SHP77 treated with DMSO at 0.1 percent for 48 hours (cell line): ENCODE measurements around the gene LPAR2.

Source experiments
- DNase-seq: peaks from one replicate; lab custom pipeline; 2025; lab: John Stamatoyannopoulos, UW

LPAR2 gene

DNA sequence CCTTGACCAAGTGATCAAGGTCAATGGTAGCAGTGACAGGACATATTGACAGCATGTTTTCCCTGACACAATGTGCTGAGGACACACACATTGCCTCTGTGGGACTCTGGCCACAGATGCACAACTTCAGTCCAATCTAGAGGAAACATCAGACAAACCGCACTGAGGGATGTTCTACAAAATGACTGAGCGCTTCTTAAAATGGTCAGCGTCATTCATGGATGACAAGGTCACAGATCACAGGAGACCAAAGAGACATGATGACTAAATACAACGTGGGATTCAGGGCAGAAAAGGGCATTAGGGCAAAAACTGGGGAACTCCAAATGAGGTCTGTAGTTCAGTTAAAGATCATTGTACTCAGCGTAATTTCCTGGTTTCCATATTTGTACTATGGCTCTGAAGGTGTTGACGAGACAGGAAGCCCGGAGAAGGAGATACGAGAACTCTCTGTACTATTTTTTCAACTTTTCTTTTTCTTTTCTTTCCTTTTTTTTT, 30.2 kb downstream of the LPAR2 start:
- DNase-seq, result no peak

DNA sequence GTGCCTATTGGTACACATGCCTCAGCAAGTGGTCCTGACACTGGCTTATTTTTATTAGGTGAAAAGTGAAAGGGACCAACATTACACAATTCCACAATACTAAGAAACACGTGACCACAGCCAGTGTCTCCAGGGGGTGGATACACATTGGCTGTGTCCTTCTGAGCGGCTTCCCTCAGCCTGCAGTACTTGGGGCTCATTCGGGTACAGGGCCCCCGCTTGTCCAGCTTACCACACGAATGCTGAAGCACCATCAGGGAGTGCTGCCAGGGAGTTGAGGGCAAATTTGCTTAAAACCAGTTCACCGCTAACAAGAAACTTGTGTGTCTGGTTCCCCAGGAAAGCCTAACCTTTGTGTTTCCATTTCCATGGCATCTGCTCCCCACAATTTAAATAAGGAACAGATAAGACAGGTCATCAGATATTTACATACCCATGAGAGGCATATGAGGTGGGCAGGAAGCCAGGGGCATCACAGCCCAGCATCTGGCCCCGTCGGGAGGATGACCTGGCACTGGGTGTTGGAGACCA, 32.8 kb downstream of the LPAR2 start:
- DNase-seq, result no peak

DNA sequence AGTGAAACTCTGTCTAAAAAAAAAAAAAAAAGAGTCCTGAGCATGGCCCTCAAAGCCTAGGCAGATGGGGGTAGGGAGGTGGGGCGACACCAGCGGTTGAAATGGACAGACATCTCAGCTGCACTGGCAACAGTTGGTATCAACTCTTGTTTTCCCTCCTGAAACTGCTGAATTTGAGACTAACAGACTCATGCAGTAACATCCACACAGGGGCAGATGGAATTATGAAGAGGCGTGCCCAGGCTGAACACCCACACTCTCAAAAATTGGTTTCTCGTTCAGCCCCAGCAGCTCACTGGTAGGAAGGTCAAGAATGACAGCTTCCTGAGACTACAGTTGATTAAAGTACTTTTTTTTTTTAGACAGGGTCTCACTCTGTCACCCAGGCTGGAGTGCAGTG, 33.6 kb downstream of the LPAR2 start:
- DNase-seq, result no peak

DNA sequence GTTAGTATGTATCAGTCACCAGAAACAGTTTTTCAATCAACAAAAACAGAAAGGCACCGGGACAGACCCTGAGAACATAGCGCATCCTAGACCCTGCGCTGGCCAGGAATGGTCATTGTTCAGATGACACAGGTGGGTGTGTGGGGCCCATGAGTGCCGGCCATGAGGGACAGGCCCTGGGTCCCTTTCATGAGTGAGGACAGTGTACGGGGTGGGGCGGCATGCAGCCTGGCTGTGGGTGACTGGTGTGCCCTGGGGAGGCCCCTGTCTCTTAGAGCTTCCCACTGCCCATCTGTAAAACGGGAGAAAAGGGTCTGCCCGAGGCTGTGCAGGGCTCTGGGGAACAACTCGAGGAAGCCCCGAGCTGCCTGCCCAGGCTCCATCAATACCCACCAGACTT, 35.3 kb downstream of the LPAR2 start:
- DNase-seq, result no peak

DNA sequence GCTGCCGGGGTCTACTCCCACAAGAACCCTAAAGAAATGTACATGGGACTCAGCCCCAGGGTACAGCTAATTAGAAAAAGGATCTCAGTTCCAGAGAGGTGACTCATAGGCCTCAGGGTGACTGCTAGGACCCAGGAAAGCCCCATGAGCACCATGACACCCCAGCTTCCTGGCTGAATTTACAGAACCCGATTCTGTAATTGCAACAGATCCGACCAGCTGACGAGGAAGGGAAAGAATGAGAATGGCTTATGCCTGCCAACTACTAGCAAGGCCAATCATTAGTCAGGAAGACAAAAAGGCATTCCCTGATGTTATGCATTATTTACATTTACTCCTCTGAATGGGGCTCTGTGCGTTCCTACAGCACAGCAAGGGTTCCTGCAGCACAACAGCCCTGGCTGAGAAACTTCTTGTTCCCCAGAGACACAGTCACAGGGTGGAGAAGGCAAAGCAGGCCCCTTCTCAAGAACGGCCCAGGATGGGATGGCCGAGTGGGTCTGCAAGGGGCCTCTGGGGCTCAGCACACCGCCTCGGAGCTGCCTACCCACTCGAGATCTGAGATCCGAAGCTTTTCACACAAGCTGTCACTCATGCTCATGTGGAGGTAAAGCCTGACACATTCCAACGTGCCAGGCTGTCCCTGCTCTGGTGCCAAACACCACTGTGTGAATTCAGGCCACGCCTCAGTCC, 36.7 kb downstream of the LPAR2 start:
- no peak for DNase-seq

DNA sequence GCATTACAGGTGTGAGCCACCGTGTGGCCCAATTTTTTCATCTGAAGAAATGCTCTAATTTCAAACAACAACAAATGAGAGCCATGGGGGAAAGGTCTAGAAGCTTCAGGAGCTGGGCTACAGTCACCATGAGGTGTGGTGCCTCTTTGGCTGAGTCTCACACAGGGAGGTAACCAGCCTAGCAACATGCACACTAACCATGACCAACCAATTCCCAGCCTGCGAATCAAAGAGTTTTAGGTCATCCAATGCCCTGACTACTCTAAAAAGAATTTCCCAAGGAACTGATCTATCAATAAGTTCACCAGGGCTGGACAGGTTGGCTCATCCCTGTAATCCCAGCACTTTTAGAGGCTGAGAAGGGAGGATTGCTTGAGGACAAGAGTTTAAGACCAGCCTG, 39.5 kb downstream of the LPAR2 start:
- DNase-seq, result no peak

DNA sequence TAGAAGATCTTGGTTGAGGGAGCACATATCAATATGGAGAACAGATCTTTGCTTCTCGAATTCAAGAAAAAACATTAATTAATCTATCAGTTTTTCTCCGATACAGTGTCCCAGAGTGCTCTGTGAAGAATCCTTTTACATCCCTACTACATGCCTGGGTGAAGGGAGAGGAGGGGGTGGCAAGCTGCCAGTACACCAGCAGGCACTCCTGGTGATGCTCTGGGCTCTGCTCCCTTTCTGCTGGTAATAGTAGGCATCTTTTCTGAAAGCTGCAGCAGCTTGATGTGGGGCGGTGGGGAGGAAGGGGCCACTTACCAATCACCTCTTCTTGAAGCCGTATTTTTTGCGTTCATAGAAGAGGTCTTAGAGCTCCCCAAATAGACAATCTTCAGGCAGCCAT, 40.2 kb downstream of the LPAR2 start:
- DNase-seq, result no peak

DNA sequence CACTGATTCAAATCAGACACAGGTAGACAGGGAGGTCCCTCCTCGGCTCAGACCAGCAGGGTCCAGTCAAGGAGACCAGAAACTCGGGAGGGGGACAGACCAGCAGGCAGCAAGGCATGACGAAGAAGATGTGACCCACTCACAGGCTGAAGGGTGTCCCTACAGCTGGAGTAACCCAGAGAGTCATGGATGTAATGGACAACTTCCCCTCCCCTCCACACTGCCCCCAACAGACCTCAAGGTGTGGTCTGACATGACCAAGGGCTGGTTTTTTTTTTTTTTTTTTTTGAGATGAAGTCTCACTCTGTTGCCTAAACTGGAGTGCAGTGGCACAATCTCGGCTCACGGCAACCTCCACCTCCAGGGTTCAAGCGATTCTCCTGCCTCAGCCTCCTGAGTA, 43.7 kb downstream of the LPAR2 start:
- DNase-seq, result no peak

DNA sequence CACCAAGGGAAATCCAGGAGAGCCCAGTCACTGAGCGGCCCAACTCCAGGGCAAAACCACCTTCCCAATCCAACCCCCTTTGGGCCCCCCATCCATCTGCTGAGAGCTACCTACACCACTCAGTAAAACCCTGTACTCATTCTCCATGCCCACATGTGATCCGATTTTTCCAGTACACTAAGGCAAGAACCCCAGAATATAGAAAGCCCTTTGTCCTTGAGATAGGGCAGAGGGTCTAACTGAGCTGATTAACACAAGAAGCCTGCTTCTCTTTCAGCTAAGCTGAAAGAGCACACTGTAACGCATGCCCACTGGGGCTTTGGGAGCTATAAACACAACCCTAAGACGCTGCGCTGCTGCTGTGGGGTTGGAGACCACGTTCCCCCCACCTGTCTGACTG, 45.5 kb downstream of the LPAR2 start:
- DNase-seq, result no peak

DNA sequence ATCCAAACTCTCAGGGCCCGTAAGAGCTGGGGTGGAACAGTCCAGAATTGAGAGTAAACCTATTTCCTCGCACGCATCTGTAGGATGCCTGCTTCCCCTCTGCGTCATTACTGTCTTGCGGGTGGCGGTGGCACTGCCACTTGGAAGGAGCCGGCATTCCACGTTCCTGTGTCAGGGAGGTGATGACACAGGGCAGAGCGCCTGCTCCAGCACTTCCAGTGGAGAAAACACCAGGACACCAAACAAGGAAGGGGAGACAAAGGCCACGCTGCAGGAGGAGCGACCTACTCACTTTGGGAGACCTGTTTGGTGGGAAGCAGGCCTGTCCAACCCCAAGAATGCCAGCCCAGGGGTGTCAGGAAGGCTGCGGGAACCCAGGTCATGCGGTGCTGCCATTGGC, 46.6 kb downstream of the LPAR2 start:
- DNase-seq, result no peak

DNA sequence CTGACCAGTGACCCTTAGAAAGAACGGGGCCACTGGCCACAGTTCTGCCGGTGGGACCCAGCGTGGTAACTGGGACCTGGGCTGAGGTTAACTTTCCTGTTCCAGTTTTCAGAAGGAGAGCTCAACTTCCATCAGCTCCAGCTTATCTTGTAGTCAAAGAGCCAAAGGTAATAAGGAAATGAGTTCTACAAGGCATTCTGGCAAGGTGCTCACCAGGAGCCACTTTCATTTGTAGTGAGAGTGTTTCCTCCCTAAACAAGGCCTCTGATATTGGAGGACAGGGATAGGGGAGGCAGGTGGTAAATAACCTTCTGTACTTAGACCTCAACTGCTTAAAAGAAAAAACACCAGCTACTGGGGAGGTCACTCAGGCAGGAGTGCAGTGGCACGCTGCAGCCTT, 47.6 kb downstream of the LPAR2 start:
- no peak for DNase-seq

DNA sequence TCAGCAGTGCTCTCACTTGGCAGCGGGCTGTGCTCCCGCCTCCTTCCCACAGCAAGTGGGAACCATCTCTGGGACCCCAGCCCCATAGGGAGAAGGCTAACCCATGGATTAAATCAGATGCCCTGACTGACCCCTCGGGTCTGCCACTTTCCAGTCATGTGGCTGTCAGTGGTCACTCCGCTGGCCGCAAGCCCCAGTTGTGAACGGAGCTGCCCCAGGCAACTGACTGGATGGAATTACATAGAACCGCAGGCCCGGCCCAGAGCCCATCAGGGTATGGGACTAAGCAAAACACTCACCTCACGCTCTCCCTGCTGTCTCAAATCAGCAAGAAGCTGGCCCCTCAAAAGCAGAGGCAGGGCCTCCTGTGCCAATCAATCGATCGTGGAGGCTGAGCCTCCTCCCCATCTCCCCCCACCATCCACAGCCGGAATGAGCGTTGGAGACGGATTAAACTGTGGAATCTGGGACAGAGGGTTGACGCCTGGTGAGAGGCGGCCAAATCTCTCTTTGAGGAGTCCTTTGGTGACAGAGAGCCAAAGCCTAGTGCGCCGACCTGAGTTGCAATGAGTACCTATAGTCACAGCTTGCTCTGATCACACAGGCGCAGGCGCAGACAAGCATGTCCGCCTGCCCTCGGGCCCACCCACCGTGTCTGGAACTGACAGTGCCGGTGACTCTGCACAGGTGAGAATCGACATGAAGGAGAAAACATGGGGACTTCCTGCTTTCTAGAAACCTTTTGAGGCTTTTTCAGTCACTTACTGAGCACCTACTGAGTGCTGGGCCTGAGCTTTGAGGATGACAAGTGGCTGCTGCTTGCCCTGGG, 48.3 kb downstream of the LPAR2 start:
- DNase-seq, result no peak

DNA sequence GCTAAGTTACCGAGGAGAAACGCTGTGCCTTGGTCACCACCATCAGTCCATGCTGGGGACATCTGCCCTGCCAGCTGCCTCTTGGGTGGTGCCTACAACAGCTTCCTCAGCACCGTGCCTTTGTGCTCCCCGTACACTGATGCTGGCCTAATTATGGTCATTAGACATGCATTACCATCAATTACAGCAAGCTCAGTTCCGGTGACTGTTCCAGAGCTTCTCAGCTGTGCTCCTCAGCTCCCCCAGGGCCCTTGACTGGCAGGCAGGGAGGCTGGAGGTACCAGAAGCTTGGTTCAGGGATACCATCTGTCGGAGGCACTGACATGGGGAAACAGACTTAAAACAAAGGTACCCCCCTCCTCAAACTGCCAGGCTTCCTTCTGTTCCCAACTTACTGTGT, 49.8 kb downstream of the LPAR2 start:
- DNase-seq, result no peak

DNA sequence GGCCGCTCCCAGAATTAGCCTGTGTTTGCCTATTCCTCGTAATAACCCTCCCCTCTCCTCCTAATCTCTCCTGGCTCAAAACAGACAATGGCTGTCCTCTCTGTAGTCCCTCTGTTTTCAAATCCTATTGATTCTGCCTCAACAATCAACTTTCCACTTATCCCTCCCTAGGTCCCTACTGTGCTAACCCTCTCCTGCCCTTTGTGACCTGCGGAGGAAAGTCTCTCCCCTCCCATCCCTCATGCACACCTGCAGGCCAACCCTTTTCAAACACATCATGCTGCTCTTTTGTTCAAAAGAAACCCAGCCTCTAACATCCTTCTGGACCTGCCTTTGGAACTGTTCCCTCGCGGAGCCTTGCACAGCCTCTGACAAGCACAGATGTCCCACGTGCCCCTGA, 52.6 kb downstream of the LPAR2 start:
- no peak for DNase-seq
